Subcutaneous adipose tissue (tissue), 4 donors: Measurements from ENCODE around the gene USP31. TPM values are rescaled to one million over a fixed set of nuclear protein-coding genes. Genes with fewer than 3 reads are reported as not detected.

Experiments
- total RNA-seq, 4 donors: library from RNA; depleted of rRNA; stranded (reverse); fragments of >200 nt; gene quantifications; one replicate each; pipeline ENCODE4 v1.1.0, GENCODE V29; 2016
- TF ChIP-seq, protein P1 (sequence below): fragments of 450-650 bp; IDR thresholded peaks from one replicate; pipeline ENCODE4 v1.5.1; 2016; ENCODE audit warnings: low read depth, mild to moderate bottlenecking, control low read depth, antibody characterized with exemption, moderate library complexity

The USP31 gene
- total RNA-seq, 4 donors from 2014 or later, result 6.3 to 18.6 (median 13.2) TPM

DNA sequence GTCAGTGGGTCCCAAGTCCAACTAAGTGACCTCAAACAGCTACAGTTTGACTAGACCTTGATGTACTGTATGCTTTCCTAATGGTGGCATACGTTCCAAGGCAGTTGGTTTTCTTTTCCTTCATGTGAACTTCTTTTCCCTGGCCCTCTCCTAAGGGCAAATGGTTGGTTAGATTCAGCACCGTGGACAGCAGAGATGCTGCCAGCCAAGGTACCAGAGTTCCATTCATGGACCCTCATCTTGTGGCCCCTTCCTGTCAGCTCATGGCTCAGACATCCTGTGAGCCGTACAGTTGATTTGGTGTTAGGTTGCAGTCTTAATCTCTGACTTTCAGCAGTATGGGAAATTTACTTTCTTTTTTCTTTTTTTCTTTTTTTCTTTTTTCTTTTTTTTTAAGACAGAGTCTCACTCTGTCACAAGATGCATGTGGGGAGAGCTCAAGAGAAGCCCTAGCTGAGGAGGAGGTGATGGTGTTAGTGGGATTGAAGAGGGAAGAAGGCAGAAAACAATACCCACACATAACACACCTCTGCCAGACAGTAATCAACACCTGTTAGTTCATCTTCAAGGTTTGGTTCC is 122.4 kb downstream of the USP31 start:
- TF ChIP-seq, protein P1, sequence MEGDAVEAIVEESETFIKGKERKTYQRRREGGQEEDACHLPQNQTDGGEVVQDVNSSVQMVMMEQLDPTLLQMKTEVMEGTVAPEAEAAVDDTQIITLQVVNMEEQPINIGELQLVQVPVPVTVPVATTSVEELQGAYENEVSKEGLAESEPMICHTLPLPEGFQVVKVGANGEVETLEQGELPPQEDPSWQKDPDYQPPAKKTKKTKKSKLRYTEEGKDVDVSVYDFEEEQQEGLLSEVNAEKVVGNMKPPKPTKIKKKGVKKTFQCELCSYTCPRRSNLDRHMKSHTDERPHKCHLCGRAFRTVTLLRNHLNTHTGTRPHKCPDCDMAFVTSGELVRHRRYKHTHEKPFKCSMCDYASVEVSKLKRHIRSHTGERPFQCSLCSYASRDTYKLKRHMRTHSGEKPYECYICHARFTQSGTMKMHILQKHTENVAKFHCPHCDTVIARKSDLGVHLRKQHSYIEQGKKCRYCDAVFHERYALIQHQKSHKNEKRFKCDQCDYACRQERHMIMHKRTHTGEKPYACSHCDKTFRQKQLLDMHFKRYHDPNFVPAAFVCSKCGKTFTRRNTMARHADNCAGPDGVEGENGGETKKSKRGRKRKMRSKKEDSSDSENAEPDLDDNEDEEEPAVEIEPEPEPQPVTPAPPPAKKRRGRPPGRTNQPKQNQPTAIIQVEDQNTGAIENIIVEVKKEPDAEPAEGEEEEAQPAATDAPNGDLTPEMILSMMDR, result no peak

DNA sequence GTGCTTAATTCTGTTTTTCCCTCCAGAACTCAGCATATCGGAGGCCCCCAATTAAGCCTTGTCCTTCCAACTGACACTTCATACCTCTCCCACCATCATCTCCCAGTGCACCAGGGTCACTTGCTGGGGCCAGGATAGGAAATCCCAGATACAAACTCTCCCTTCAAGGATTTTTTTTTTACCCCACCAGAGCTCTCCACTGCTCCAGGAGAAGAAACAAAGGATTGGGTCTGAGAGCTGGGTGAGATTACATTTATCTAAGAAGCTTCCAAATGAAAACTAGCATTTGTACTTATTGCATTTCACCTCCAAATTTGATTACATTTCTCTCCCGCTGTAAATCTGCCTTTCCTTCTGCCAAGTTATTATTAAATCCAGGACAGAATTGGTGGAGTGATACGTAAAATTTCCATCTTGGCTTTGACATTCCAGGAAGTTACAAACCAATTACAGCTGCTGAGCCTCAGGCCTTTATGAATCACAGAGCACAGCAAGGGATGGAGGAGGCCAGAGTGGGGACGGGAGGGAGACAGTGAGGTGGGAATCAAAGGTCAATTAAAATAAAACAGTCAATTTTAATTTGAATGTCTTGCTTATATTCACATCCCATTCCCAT is 123.5 kb downstream of the USP31 start:
- TF ChIP-seq, protein P1, result no peak

DNA sequence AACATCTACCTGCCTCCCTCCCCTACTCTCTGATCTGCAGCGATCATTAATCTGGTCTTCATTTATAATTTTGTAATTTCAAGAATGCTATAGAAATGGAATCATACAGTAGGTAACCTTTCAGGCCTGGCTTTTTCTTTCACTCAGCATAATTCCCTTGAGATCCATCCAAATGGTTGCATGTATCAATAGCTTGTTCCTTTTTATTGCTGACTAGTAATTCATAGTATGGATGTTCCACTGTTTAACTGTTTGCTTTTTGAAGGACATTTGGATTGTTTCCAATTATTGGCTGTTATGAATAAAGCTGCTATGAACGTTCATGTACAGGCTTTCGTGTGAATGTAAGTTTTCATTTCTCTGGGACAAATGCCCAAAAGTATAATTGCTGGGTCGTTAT is 125.2 kb downstream of the USP31 start:
- TF ChIP-seq, protein P1, result no peak

DNA sequence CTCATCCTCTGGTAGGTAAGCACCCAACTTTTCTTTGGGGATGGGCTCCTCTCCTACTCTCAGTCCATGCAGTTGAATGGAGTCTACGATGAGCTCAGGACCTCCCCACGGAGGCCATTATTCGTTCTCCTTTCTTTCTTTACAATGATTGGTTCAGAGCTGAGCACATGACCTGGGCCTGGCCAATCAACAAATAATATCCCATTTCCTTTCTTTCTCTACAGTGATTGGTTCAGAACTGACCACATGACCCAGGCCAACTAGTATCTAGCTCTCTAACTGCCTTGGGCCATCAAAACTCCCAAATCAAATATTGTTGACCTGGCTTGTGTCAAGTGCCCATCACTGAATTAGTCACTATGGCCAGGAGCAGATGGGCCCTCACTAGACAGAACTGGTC is 129.2 kb downstream of the USP31 start:
- TF ChIP-seq, protein P1, result no peak

DNA sequence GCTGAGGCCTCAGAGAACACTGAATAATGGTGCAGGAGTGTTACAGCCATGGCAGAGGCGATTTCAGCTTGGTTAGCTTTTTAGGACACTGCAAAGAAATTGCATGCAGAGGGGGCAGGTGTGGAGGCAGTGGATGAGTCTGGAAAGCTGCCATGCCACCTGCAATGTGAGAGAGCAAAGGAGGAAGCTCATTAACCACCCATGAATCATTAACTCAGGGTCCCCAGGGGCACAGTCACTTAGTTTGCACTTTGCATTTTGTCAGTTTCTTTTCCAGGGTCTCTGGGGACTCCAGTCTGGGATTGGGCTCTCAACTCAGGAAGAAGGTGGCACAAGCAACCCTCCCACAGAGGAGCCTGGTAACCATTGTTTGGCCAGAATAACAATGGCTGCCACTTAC is 132.9 kb downstream of the USP31 start:
- TF ChIP-seq, protein P1, result no peak

DNA sequence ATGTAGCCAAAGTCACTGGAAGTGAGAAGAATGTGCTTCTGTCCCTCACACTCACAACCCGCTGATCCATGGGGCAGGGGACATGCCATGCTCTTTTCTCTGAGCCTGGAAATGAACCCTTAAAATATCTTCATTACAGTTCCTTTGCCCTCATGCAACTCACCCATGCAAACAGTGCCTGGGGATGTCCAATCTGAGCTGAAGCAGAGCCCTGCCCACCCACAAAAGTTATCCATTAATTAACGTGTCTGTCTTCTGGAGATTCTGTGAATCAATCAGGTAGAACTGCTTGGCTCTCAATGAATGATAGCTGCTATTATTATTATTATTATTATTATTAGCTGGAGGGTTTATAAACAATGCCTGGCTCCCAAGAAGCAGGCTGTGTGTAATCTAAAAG is 133.7 kb downstream of the USP31 start:
- TF ChIP-seq, protein P1, result no peak

DNA sequence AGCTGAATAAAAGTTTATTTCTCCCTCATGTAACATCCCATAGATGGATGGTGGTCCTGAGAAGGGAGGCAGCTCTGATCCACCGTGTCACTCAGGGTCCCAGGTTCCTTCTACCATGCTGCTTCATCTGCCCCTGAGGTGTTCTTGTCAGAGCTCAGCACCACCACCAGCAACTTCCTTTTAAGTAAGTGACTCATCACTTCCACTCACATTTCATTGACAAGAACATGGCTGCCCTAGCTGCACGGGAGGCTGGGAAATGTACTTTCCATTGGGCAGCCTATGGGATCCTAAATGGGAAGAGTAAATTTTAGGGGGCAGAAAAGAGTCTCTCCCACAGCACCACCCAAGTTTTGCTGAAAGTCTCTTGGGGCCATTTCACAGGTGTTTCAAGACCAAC is 134.7 kb downstream of the USP31 start:
- TF ChIP-seq, protein P1, result no peak

Other genes starting within 250 kb of the USP31 start
- gene SCNN1G, start 33.3 kb upstream of the USP31 start, total RNA-seq, result under 1 TPM in 1 of 4 donors, not detected in 3; 0.22 TPM
- gene SCNN1B, start 152.8 kb upstream of the USP31 start, total RNA-seq, result 10 to 100 TPM in 1 of 4 donors, 1 to 10 TPM in 3; 1.9 to 30.3 (median 5.6) TPM